IMR-90 (cell line): ENCODE results near the gene SPTB. TPM values are rescaled to one million over a fixed set of nuclear protein-coding genes. Genes with fewer than 3 reads are reported as not detected.

Source experiments
- ATAC-seq: fragments of 200-7000 bp; cut with Tn5 transposase; 2 replicates; pipeline ENCODE4 v1.9.1; 2020; ENCODE audit warnings: low read depth, mild to moderate bottlenecking, moderate library complexity
- BruUV-seq: library from RNA; stranded (reverse); fragments of 400-500 nt; replicated peaks from 2 replicates; lab custom pipeline; 2021; lab: Mats Ljungman, UMichigan
- CTCF ChIA-PET: fragments of 300-600 bp; formaldehyde crosslinking; extraction: SDS; loops from one replicate; lab custom pipeline; 2021; ENCODE audit warnings: antibody characterized with exemption; lab: Yijun Ruan, JAX
- POLR2A ChIA-PET: fragments of 300-600 bp; sonication (Branson Sonifier 250); formaldehyde crosslinking; loops from one replicate; lab custom pipeline; 2022; ENCODE audit warnings: antibody characterized with exemption; ENCODE audit not compliant: unreplicated experiment; lab: Charles Lee
- DNase-seq: peaks from one replicate; pipeline ENCODE4 v3.0.0; 2013
- H2AFZ ChIP-seq: replicated peaks from 2 replicates; pipeline ENCODE3; 2013; ENCODE audit warnings: low read length, mild to moderate bottlenecking; ENCODE audit not compliant: poor library complexity
- H2AK5ac ChIP-seq: 2 replicates; pipeline ENCODE4 v1.6.1; 2013; ENCODE audit warnings: low read depth, low read length, inconsistent platforms
- H2AK9ac ChIP-seq: replicated peaks from 2 replicates; pipeline ENCODE3; 2013; ENCODE audit warnings: mild to moderate bottlenecking, low read depth, low read length, moderate library complexity; ENCODE audit not compliant: poor library complexity
- H2BK120ac ChIP-seq: 2 replicates; pipeline ENCODE4 v1.6.1; 2013; ENCODE audit warnings: low read depth, low read length, inconsistent platforms
- H2BK15ac ChIP-seq: 3 replicates; pipeline ENCODE4 v1.6.1; 2013; ENCODE audit warnings: low read depth, low read length, inconsistent platforms
- H2BK20ac ChIP-seq: 2 replicates; pipeline ENCODE4 v1.6.1; 2013; ENCODE audit warnings: low read depth, mild to moderate bottlenecking, inconsistent platforms, low read length, moderate library complexity
- H2BK5ac ChIP-seq: 2 replicates; pipeline ENCODE4 v1.6.1; 2013; ENCODE audit warnings: mild to moderate bottlenecking, low read depth, low read length, inconsistent platforms; ENCODE audit not compliant: poor library complexity, severe bottlenecking
- H3K14ac ChIP-seq: replicated peaks from 2 replicates; pipeline ENCODE4 v1.6.1; 2013; ENCODE audit warnings: low read depth, low read length, inconsistent platforms
- H3K18ac ChIP-seq: 2 replicates; pipeline ENCODE4 v1.6.1; 2013; ENCODE audit warnings: low read depth, low read length, control low read depth
- H3K23ac ChIP-seq: 2 replicates; pipeline ENCODE4 v1.6.1; 2013; ENCODE audit warnings: low read depth, low read length, inconsistent platforms
- H3K27ac ChIP-seq: 2 replicates; pipeline ENCODE4 v1.5.1; 2013; ENCODE audit warnings: mild to moderate bottlenecking, control low read depth, low read length; ENCODE audit not compliant: insufficient read depth
- H3K27me3 ChIP-seq: 2 replicates; pipeline ENCODE4 v1.6.1; 2013; ENCODE audit warnings: low read length; ENCODE audit not compliant: control insufficient read depth, insufficient read depth
- H3K36me3 ChIP-seq: 2 replicates; pipeline ENCODE4 v1.6.1; 2013; ENCODE audit warnings: low read length, mixed read lengths; ENCODE audit not compliant: control insufficient read depth, insufficient read depth
- H3K4ac ChIP-seq: 2 replicates; pipeline ENCODE4 v1.6.1; 2013; ENCODE audit warnings: low read depth, low read length, inconsistent platforms
- H3K4me1 ChIP-seq: 2 replicates; pipeline ENCODE4 v1.6.1; 2013; ENCODE audit warnings: low read length, mixed read lengths; ENCODE audit not compliant: control insufficient read depth, insufficient read depth
- H3K4me2 ChIP-seq: 2 replicates; pipeline ENCODE4 v1.6.1; 2013; ENCODE audit warnings: low read depth, mild to moderate bottlenecking, control low read depth, low read length, moderate library complexity
- H3K4me3 ChIP-seq: 2 replicates; pipeline ENCODE4 v1.5.1; 2013; ENCODE audit warnings: low read depth, mild to moderate bottlenecking, control low read depth, low read length, moderate library complexity; ENCODE audit not compliant: insufficient read depth
- H3K56ac ChIP-seq: 2 replicates; pipeline ENCODE4 v1.6.1; 2013; ENCODE audit warnings: low read length, inconsistent platforms; ENCODE audit not compliant: insufficient read depth; ENCODE audit errors: extremely low read depth
- H3K79me1 ChIP-seq, 2 experiments: 2 replicates each; pipeline ENCODE4 v1.6.1; 2013; ENCODE audit warnings: low read length in 2 of 2, inconsistent platforms in 1 of 2, low read depth in 1 of 2
- H3K9ac ChIP-seq: 2 replicates; pipeline ENCODE4 v1.6.1; 2013; ENCODE audit warnings: low read depth, low read length, control low read depth
- H3K9me1 ChIP-seq: 2 replicates; pipeline ENCODE4 v1.6.1; 2013; ENCODE audit warnings: low read length, inconsistent platforms; ENCODE audit not compliant: insufficient read depth
- H3K9me3 ChIP-seq: 2 replicates; pipeline ENCODE4 v1.6.1; 2013; ENCODE audit warnings: low read length; ENCODE audit not compliant: control insufficient read depth, insufficient read depth
- H4K20me1 ChIP-seq: 2 replicates; pipeline ENCODE4 v1.6.1; 2013; ENCODE audit warnings: low read length, inconsistent platforms; ENCODE audit not compliant: insufficient read depth
- H4K5ac ChIP-seq: 2 replicates; pipeline ENCODE4 v1.6.1; 2013; ENCODE audit warnings: mild to moderate bottlenecking, low read depth, low read length, control low read depth
- H4K8ac ChIP-seq, 2 experiments: 2 replicates each; pipeline ENCODE4 v1.6.1; 2013; ENCODE audit warnings: low read depth in 2 of 2, low read length in 2 of 2, control low read depth in 1 of 2, inconsistent platforms in 1 of 2
- H4K91ac ChIP-seq: 2 replicates; pipeline ENCODE4 v1.6.1; 2013; ENCODE audit warnings: low read depth, low read length, inconsistent platforms; ENCODE audit not compliant: insufficient read depth
- CHD1 ChIP-seq: IDR thresholded peaks from 2 replicates; pipeline ENCODE4 v1.6.1; 2012; ENCODE audit warnings: low read depth, low read length, improper control_type of control experiment
- MXI1 ChIP-seq: IDR thresholded peaks from 2 replicates; pipeline ENCODE4 v1.6.1; 2012; ENCODE audit warnings: low read depth, mild to moderate bottlenecking, low read length, moderate library complexity, borderline replicate concordance
- RCOR1 ChIP-seq: IDR thresholded peaks from 2 replicates; pipeline ENCODE4 v1.6.1; 2012; ENCODE audit warnings: mild to moderate bottlenecking, low read length, improper control_type of control experiment; ENCODE audit not compliant: insufficient replicate concordance
- WGBS, 2 experiments: methylation state at CpG; one replicate each; pipeline versions ENCODE4 v1.1.5 to v1.1.7; 2013; ENCODE audit warnings: missing lambda C conversion rate in 2 of 2; ENCODE audit not compliant: insufficient read length in 1 of 2; ENCODE audit errors: extremely low coverage in 2 of 2; 5-methylcytosine and 5-hydroxymethylcytosine counted together
- dilution Hi-C: fragments of 300-500 bp; cut with HindIII; formaldehyde crosslinking; loops from one replicate; pipeline ENCODE4 v1.14.3; 2018; ENCODE audit warnings: low sequenced_read_pairs; ENCODE audit not compliant: unreplicated experiment
- in situ Hi-C: fragments of 300-500 bp; cut with MboI; formaldehyde crosslinking; loops from 3 replicates; pipeline ENCODE4 v1.14.3; 2019; ENCODE audit warnings: low sequenced_read_pairs, inconsistent platforms, mixed read lengths
- intact Hi-C: fragments of 100-400 bp; cut with micrococcal nuclease; formaldehyde crosslinking; loops from 2 replicates; pipeline ENCODE4 v1.10.0; 2022
- polyA plus RNA-seq, 3 experiments: library from polyadenylated mRNA; depleted of rRNA; stranded (reverse); fragments of >200 nt; gene quantifications; 2 replicates each; pipeline ENCODE4 v1.2.3, GENCODE V29; 2012; ENCODE audit warnings: low replicate concordance in 1 of 3
- total RNA-seq: library from RNA; depleted of rRNA; stranded (reverse); fragments of >200 nt; gene quantifications from 2 replicates; pipeline ENCODE4 v1.2.3, GENCODE V29; 2012
- TF ChIP-seq, protein P1 (sequence below): fragments of 150-350 bp; IDR thresholded peaks from 2 replicates; pipeline ENCODE4 v1.6.1; 2017; ENCODE audit warnings: mild to moderate bottlenecking, antibody characterized with exemption, low read length, low read depth

Gene SPTB
- total and polyA plus RNA-seq, 2 of the 4 experiments (the other 2 are of a cell fraction) = under 0.01 to 0.07 TPM

DNA sequence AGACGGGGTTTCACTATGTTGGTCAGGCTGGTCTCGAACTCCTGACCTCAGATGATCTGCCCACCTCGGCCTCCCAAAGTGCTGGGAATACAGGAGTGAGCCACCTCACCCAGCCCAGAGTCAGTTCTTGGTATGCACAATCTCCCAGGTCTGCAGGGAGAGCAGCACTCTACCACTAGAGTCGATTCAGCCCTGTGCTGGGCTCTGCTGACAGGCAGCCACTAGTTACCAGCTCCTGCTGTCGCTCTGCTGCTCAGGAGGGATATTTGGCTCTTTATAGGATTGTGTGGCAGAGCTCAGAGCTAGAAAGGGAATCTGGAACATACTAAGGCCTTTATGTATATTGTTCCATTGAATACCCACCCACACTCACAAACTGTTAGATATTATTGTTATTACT is 44.3 kb downstream of the SPTB start:
- CTCF ChIA-PET = no interaction called here
- no peaks in the 10 kb centered on the region for H3K4me1 ChIP-seq
- H4K20me1 ChIP-seq = no peaks in the 10 kb centered on the region
- dilution Hi-C loops = no loop called here
- DNase-seq (no peak), ATAC-seq (no peak)
- BruUV-seq = no TSS peak
- H3K4me3 ChIP-seq = no peak overlapping the region
- H4K8ac ChIP-seq = no peak overlapping the region
- intact Hi-C loops = no loop called here
- no peak overlapping the region for H2BK120ac ChIP-seq
- H3K4ac ChIP-seq = no peak overlapping the region
- no peak for TF ChIP-seq MXI1
- TF ChIP-seq, protein P1, sequence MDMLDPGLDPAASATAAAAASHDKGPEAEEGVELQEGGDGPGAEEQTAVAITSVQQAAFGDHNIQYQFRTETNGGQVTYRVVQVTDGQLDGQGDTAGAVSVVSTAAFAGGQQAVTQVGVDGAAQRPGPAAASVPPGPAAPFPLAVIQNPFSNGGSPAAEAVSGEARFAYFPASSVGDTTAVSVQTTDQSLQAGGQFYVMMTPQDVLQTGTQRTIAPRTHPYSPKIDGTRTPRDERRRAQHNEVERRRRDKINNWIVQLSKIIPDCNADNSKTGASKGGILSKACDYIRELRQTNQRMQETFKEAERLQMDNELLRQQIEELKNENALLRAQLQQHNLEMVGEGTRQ = no peak
- TF ChIP-seq CHD1 = no peak
- TF ChIP-seq RCOR1 = no peak
- no peak overlapping the region for H4K5ac ChIP-seq
- H3K56ac ChIP-seq = no peak overlapping the region
- H2AK5ac ChIP-seq = no peak overlapping the region
- 53% methylated on average over 4 of the region's 5 CpGs; no CpG with 5 or more reads in 1 of the 2 experiments for WGBS, 2 experiments
- no peak overlapping the region for H3K9ac ChIP-seq
- no peak overlapping the region for H2AFZ ChIP-seq
- no peak overlapping the region for H2BK20ac ChIP-seq
- H3K9me1 ChIP-seq = no peaks in the 10 kb centered on the region; the same call in 1 of the 2 replicates
- no peak overlapping the region for H3K23ac ChIP-seq
- no peaks in the 10 kb centered on the region for H3K36me3 ChIP-seq
- H3K14ac ChIP-seq = no peak overlapping the region
- H3K9me3 ChIP-seq = no peaks in the 10 kb centered on the region
- no peak overlapping the region for H2AK9ac ChIP-seq
- H2BK5ac ChIP-seq = no peak overlapping the region
- H3K27me3 ChIP-seq = peaks cover 55% of the 10 kb centered on the region
- no peak overlapping the region for H3K4me2 ChIP-seq
- in situ Hi-C loops = no loop called here
- H2BK15ac ChIP-seq = no peak overlapping the region
- H3K27ac ChIP-seq = no peak overlapping the region
- H3K18ac ChIP-seq = no peak overlapping the region
- no peak overlapping the region for H4K91ac ChIP-seq
- H3K79me1 ChIP-seq = no peaks in the 10 kb centered on the region
- POLR2A ChIA-PET = no interaction called here
